ENCODE results near the gene HSPA6.
"Not testable (repeated sequence)": the region's sequence is repeated elsewhere in the genome, so short reads cannot be mapped to it uniquely, and the experiment has no call there.

- TF ChIP-seq ZNF174 (tag by site-specific recombination; IDR thresholded peaks at IDR 0.05); CTCF (tag by site-specific recombination; IDR thresholded peaks at IDR 0.05); ZNF133 (tag by site-specific recombination; IDR thresholded peaks at IDR 0.05); TRIM28 (IDR thresholded peaks at IDR 0.05; ENCODE audit: borderline replicate concordance, low read length): not testable (repeated sequence)
- TF ChIP-seq, protein P1, sequence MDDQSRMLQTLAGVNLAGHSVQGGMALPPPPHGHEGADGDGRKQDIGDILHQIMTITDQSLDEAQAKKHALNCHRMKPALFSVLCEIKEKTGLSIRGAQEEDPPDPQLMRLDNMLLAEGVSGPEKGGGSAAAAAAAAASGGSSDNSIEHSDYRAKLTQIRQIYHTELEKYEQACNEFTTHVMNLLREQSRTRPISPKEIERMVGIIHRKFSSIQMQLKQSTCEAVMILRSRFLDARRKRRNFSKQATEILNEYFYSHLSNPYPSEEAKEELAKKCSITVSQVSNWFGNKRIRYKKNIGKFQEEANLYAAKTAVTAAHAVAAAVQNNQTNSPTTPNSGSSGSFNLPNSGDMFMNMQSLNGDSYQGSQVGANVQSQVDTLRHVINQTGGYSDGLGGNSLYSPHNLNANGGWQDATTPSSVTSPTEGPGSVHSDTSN (CRISPR knock-in tag; IDR thresholded peaks at IDR 0.05) = not testable (repeated sequence)
Measured at GRCh38 chr1:161513448-161513780, 10.9 kb upstream of the HSPA6 start.
